Liver (tissue), 9 donors: Measurements from ENCODE around the gene ELAVL2. TPM values are rescaled to one million over a fixed set of nuclear protein-coding genes. Genes with fewer than 3 reads are reported as not detected.

Experiments
- DNase-seq: peaks from one replicate; pipeline ENCODE4 v3.0.0-alpha.2; 2017; ENCODE audit warnings: low spot score
- H3K27ac ChIP-seq, 2 donors: one replicate each; pipeline ENCODE4 v1.7.0; 2013; ENCODE audit warnings: inconsistent platforms in 2 of 2, low read length in 2 of 2, control low read depth in 1 of 2, low read depth in 1 of 2, mild to moderate bottlenecking in 1 of 2
- H3K27me3 ChIP-seq, 4 donors: one replicate each; pipeline versions ENCODE4 v1.6.1 to v1.7.0; 2013; ENCODE audit warnings: low read length in 3 of 4, inconsistent platforms in 1 of 4, mild to moderate bottlenecking in 1 of 4, moderate library complexity in 1 of 4; ENCODE audit not compliant: control insufficient read depth in 4 of 4, insufficient read depth in 4 of 4
- H3K36me3 ChIP-seq, 4 donors: one replicate each; pipeline versions ENCODE4 v1.6.1 to v1.7.0; 2013; ENCODE audit warnings: low read length in 3 of 4, mild to moderate bottlenecking in 3 of 4, low read depth in 1 of 4, moderate library complexity in 1 of 4; ENCODE audit not compliant: control insufficient read depth in 4 of 4, insufficient read depth in 3 of 4
- H3K4me1 ChIP-seq, 4 donors: one replicate each; pipeline versions ENCODE4 v1.6.1 to v1.7.0; 2013; ENCODE audit warnings: low read length in 3 of 4, mild to moderate bottlenecking in 3 of 4, moderate library complexity in 1 of 4; ENCODE audit not compliant: control insufficient read depth in 4 of 4, insufficient read depth in 4 of 4
- H3K4me3 ChIP-seq, 3 donors: one replicate each; pipeline versions ENCODE4 v1.6.1 to v1.7.0; 2013; ENCODE audit warnings: low read length in 3 of 3, control low read depth in 1 of 3, low read depth in 1 of 3, mild to moderate bottlenecking in 1 of 3
- H3K9ac ChIP-seq, 2 donors: one replicate each; pipeline ENCODE4 v1.7.0; 2013; ENCODE audit warnings: low read length in 2 of 2, mild to moderate bottlenecking in 2 of 2, moderate library complexity in 2 of 2, control low read depth in 1 of 2, low read depth in 1 of 2
- H3K9me3 ChIP-seq, 4 donors: one replicate each; pipeline versions ENCODE4 v1.6.1 to v1.7.0; 2013; ENCODE audit warnings: low read length in 3 of 4; ENCODE audit not compliant: control insufficient read depth in 4 of 4
- ATF3 ChIP-seq: IDR thresholded peaks from 2 replicates; pipeline ENCODE4 v1.6.1; 2016; ENCODE audit warnings: antibody characterized with exemption
- CTCF ChIP-seq: fragments of 150-350 bp; IDR thresholded peaks from 2 replicates; pipeline ENCODE4 v1.5.1; 2017; ENCODE audit warnings: improper control_type of control experiment, low read depth, low read length; ENCODE audit not compliant: missing input control
- EGR1 ChIP-seq, 2 donors: IDR thresholded peaks; 2 replicates each; pipeline ENCODE4 v1.6.1; 2016 to 2018; ENCODE audit warnings: antibody characterized with exemption in 2 of 2, low read depth in 2 of 2
- FOXA1 ChIP-seq: IDR thresholded peaks from 2 replicates; pipeline ENCODE4 v1.6.1; 2016; ENCODE audit warnings: antibody characterized with exemption
- FOXA2 ChIP-seq: IDR thresholded peaks from 2 replicates; pipeline ENCODE4 v1.6.1; 2016; ENCODE audit warnings: antibody characterized with exemption
- GABPA ChIP-seq, 2 donors: IDR thresholded peaks in 1 of 2; conservative IDR thresholded peaks in 1 of 2; 2 replicates each; pipeline ENCODE4 v1.6.1; 2016; ENCODE audit warnings: antibody characterized with exemption in 2 of 2, mild to moderate bottlenecking in 1 of 2, moderate library complexity in 1 of 2
- HNF4A ChIP-seq, 2 donors: conservative IDR thresholded peaks; 2 replicates each; pipeline ENCODE4 v1.6.1; 2016; ENCODE audit warnings: antibody characterized with exemption in 2 of 2, mild to moderate bottlenecking in 2 of 2
- HNF4G ChIP-seq: IDR thresholded peaks from 2 replicates; pipeline ENCODE4 v1.6.1; 2016; ENCODE audit warnings: antibody characterized with exemption
- JUND ChIP-seq, 2 donors: IDR thresholded peaks; 2 replicates each; pipeline ENCODE4 v1.6.1; 2016; ENCODE audit warnings: antibody characterized with exemption in 2 of 2
- MAX ChIP-seq: IDR thresholded peaks from 2 replicates; pipeline ENCODE4 v1.6.1; 2016; ENCODE audit warnings: antibody characterized with exemption
- NR2F2 ChIP-seq: IDR thresholded peaks from 2 replicates; pipeline ENCODE4 v1.6.1; 2016; ENCODE audit warnings: antibody characterized with exemption
- RAD21 ChIP-seq, 2 donors: IDR thresholded peaks; 2 replicates each; pipeline ENCODE4 v1.6.1; 2016; ENCODE audit warnings: antibody characterized with exemption in 2 of 2, mild to moderate bottlenecking in 2 of 2
- RXRA ChIP-seq, 2 donors: IDR thresholded peaks; 2 replicates each; pipeline ENCODE4 v1.6.1; 2017 to 2018; ENCODE audit warnings: antibody characterized with exemption in 2 of 2, mild to moderate bottlenecking in 1 of 2
- SP1 ChIP-seq: IDR thresholded peaks from 2 replicates; pipeline ENCODE4 v1.6.1; 2018; ENCODE audit warnings: antibody characterized with exemption, mild to moderate bottlenecking
- TAF1 ChIP-seq: conservative IDR thresholded peaks from 2 replicates; pipeline ENCODE4 v1.6.1; 2016; ENCODE audit warnings: antibody characterized with exemption, mild to moderate bottlenecking
- YY1 ChIP-seq: IDR thresholded peaks from 2 replicates; pipeline ENCODE4 v1.6.1; 2016; ENCODE audit warnings: antibody characterized with exemption, mild to moderate bottlenecking
- ZBTB33 ChIP-seq: IDR thresholded peaks from 2 replicates; pipeline ENCODE4 v1.6.1; 2016; ENCODE audit warnings: antibody characterized with exemption
- WGBS: extraction: QIAGEN DNeasy Blood & Tissue Kit; methylation state at CpG from one replicate; pipeline ENCODE4 v1.1.7; 2013; 5-methylcytosine and 5-hydroxymethylcytosine counted together
- polyA plus RNA-seq, 2 donors: library from polyadenylated mRNA; stranded (reverse) in 1 of 2; unstranded in 1 of 2; fragments of 200-250 nt in 1 of 2; fragments of >200 nt in 1 of 2; fragmentation: Nextera tagmentation in 1 of 2; extraction: Ambion mirVana in 1 of 2; gene quantifications; one replicate each; pipeline versions ENCODE4 v1.2.1 to v1.2.3, GENCODE V29; 2013 to 2015
- total RNA-seq, 2 donors: library from RNA; depleted of rRNA; stranded (reverse); fragments of >200 nt; gene quantifications; one replicate each; pipeline ENCODE4 v1.2.3, GENCODE V29; 2014
- TF ChIP-seq, protein P1 (sequence below): IDR thresholded peaks from 2 replicates; pipeline ENCODE4 v1.6.1; 2016; ENCODE audit warnings: antibody characterized with exemption, mild to moderate bottlenecking
- donor health status: healthy.
- donor health status: healthy.
- donor health status: healthy.
- donor health status: healthy.
- donor health status: healthy.

ELAVL2 gene
- total and polyA plus RNA-seq, 4 donors = 0.19 TPM; not detected in 3

DNA sequence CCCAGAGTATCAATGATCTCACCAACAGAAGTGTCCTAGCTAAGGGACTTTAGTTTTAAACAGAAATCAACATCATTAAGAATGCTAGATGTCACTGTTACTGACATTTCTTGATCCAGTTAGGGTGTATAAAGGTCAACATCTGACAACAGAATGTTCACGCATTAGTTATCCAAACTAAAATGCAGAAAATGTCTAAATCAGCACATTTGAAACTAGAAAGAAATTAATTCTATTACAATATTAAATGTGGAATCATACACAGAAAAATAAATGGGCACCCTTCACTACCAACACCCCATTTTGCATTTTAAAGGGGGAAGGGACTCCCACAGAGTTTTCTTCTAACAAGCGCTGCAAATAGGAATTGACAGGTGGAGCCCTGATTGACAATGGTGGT is 24.5 kb downstream of the ELAVL2 start:
- Histone ChIP-seq H3K27me3 (no peaks in the 10 kb centered on the region), H3K4me1 (no peaks in the 10 kb centered on the region), H3K9me3 (peaks cover 0 to 4% (median 0%) of the 10 kb centered on the region in 4 donors), H3K4me3 (no peak overlapping the region), H3K36me3 (no peaks in the 10 kb centered on the region), H3K27ac (no peak overlapping the region), H3K9ac (no peak overlapping the region)
- DNase-seq = no peak
- 80% methylated on average over 2 of the region's 2 CpGs for WGBS
- TF ChIP-seq GABPA (IDR thresholded peaks at IDR 0.05 in 1 of 2, conservative IDR thresholded peaks at IDR 0.05 in 1 of 2) (no peak), NR2F2 (no peak), TAF1 (no peak), ATF3 (no peak), ZBTB33 (no peak), JUND (IDR thresholded peaks at IDR 0.05) (no peak), YY1 (no peak), EGR1 (IDR thresholded peaks at IDR 0.05; ENCODE audit: low read depth in 2 of 2) (no peak)

DNA sequence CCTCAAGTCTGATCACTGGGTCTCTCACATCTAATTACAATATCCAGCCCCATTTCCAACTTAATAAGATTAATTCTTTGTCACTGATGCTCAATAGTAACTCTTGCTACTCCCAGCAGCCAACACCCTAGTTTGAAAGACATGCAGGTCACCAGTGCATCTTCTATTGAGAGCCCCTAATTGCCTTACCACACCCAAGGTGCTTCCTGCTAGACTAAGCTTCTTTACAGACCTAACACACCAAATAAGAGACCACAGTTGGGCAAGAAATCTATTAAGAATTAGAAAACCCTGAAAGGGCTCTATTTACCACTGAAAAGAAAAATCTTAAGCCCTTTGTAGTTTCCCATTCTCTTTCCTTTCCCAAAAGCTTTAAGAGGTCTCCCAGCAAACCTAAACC is 26.5 kb downstream of the ELAVL2 start:
- Histone ChIP-seq H3K4me1 (no peaks in the 10 kb centered on the region), H3K27me3 (no peaks in the 10 kb centered on the region), H3K9ac (no peak overlapping the region), H3K9me3 (no peaks in the 10 kb centered on the region), H3K4me3 (no peak overlapping the region), H3K36me3 (no peaks in the 10 kb centered on the region), H3K27ac (no peak overlapping the region)
- no peak for DNase-seq
- TF ChIP-seq RAD21 (IDR thresholded peaks at IDR 0.05) (no peak), HNF4G (no peak), FOXA2 (no peak), CTCF (no peak), ATF3 (no peak), FOXA1 (no peak), JUND (IDR thresholded peaks at IDR 0.05) (no peak), NR2F2 (no peak), YY1 (no peak), TAF1 (no peak), GABPA (IDR thresholded peaks at IDR 0.05 in 1 of 2, conservative IDR thresholded peaks at IDR 0.05 in 1 of 2) (no peak), MAX (no peak), SP1 (no peak), EGR1 (IDR thresholded peaks at IDR 0.05; ENCODE audit: low read depth in 2 of 2) (no peak), HNF4A (conservative IDR thresholded peaks at IDR 0.05) (no peak), RXRA (IDR thresholded peaks at IDR 0.05) (no peak), ZBTB33 (no peak)
- TF ChIP-seq, protein P1, sequence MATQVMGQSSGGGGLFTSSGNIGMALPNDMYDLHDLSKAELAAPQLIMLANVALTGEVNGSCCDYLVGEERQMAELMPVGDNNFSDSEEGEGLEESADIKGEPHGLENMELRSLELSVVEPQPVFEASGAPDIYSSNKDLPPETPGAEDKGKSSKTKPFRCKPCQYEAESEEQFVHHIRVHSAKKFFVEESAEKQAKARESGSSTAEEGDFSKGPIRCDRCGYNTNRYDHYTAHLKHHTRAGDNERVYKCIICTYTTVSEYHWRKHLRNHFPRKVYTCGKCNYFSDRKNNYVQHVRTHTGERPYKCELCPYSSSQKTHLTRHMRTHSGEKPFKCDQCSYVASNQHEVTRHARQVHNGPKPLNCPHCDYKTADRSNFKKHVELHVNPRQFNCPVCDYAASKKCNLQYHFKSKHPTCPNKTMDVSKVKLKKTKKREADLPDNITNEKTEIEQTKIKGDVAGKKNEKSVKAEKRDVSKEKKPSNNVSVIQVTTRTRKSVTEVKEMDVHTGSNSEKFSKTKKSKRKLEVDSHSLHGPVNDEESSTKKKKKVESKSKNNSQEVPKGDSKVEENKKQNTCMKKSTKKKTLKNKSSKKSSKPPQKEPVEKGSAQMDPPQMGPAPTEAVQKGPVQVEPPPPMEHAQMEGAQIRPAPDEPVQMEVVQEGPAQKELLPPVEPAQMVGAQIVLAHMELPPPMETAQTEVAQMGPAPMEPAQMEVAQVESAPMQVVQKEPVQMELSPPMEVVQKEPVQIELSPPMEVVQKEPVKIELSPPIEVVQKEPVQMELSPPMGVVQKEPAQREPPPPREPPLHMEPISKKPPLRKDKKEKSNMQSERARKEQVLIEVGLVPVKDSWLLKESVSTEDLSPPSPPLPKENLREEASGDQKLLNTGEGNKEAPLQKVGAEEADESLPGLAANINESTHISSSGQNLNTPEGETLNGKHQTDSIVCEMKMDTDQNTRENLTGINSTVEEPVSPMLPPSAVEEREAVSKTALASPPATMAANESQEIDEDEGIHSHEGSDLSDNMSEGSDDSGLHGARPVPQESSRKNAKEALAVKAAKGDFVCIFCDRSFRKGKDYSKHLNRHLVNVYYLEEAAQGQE = no peak
